ENCODE data around the gene GPC6. TPM values are rescaled to one million over a fixed set of nuclear protein-coding genes. Genes with fewer than 3 reads are reported as not detected.

Gene GPC6
- total and polyA plus RNA-seq, 9 of the 15 experiments (the other 6 are each of a cell fraction or from before 2014, with no cell fraction given), result under 0.01 to 0.20 (median 0.01) TPM; not detected in 4

- FAIRE-seq, result no peak
- Histone ChIP-seq H3K4me3 (no peak overlapping the region), H4K20me1 (replicated peaks; ENCODE audit: control insufficient read depth, insufficient read depth, low read length) (no peaks in the 10 kb centered on the region), H2AFZ (ENCODE audit: low read depth, low read length) (no peak overlapping the region), H3K9ac (ENCODE audit: insufficient read depth in 1 of 2, low read depth in 2 of 2, low read length in 2 of 2) (no peak overlapping the region), H3K27me3 (ENCODE audit: control insufficient read depth in 2 of 2, insufficient read depth in 2 of 2, low read length in 2 of 2) (no peaks in the 10 kb centered on the region), H3K27ac (ENCODE audit: extremely low read depth, low read depth, low read length) (no peak overlapping the region), H3K4me1 (replicated peaks in 1 of 2; ENCODE audit: control insufficient read depth in 2 of 2, insufficient read depth in 2 of 2, low read length in 2 of 2) (no peaks in the 10 kb centered on the region), H3K79me2 (ENCODE audit: control insufficient read depth, insufficient read depth, low read length) (no peaks in the 10 kb centered on the region), H3K9me3 (replicated peaks; ENCODE audit: control insufficient read depth, insufficient read depth, low read depth, low read length) (no peaks in the 10 kb centered on the region), H3K36me3 (ENCODE audit: control insufficient read depth, insufficient read depth, low read length) (no peaks in the 10 kb centered on the region), H3K4me2 (ENCODE audit: insufficient read depth, low read length) (no peak overlapping the region), H3K9me1 (ENCODE audit: control insufficient read depth, insufficient read depth, low read length) (no peaks in the 10 kb centered on the region)
- CTCF ChIA-PET (ENCODE audit: low intra/inter-chr PET ratio), result no interaction called here
- BruUV-seq (replicated peaks), result no TSS peak
- TF ChIP-seq MLLT1 (IDR thresholded peaks at IDR 0.05) (no peak), ZNF717 (CRISPR knock-in tag; IDR thresholded peaks at IDR 0.05) (no peak), PHB (CRISPR knock-in tag; IDR thresholded peaks at IDR 0.05) (no peak)
- DNase-seq (ENCODE audit: extremely low read depth in 1 of 4, low spot score in 3 of 4), result no peak
- intact Hi-C loops (cut with micrococcal nuclease) (no loop called here), in situ Hi-C loops (cut with MboI) (no loop called here)
- no peak for ATAC-seq
- POLR2A ChIA-PET, result no interaction called here
These were observed 1218.2 kb downstream of the GPC6 start for GRCh38 chr13:94444826-94445225.

GRCh38 chr13:94454334-94454733, 1227.7 kb downstream of the GPC6 start:
- ChIA-PET POLR2A (interaction anchor here (1.8 kb wide), 1 partner anchor 10 kb away, joined by 3 read pairs; no protein-coding TSS in a partner anchor), CTCF (ENCODE audit: low intra/inter-chr PET ratio) (no interaction called here)
- ATAC-seq (no peak), DNase-seq (ENCODE audit: extremely low read depth in 1 of 4, low spot score in 3 of 4) (no peak), FAIRE-seq (no peak)
- H3K9ac ChIP-seq (ENCODE audit: insufficient read depth in 1 of 2, low read depth in 2 of 2, low read length in 2 of 2), result no peak overlapping the region
- in situ Hi-C loops (cut with MboI), result no loop called here
- no peaks in the 10 kb centered on the region for H3K9me1 ChIP-seq (ENCODE audit: control insufficient read depth, insufficient read depth, low read length)
- H4K20me1 ChIP-seq (replicated peaks; ENCODE audit: control insufficient read depth, insufficient read depth, low read length), result no peaks in the 10 kb centered on the region
- no TSS peak for BruUV-seq (replicated peaks)
- H3K9me3 ChIP-seq (replicated peaks; ENCODE audit: control insufficient read depth, insufficient read depth, low read depth, low read length), result no peaks in the 10 kb centered on the region
- H2AFZ ChIP-seq (ENCODE audit: low read depth, low read length), result no peak overlapping the region
- no peak overlapping the region for H3K4me2 ChIP-seq (ENCODE audit: insufficient read depth, low read length)
- H3K27me3 ChIP-seq (ENCODE audit: control insufficient read depth in 2 of 2, insufficient read depth in 2 of 2, low read length in 2 of 2), result no peaks in the 10 kb centered on the region
- H3K4me3 ChIP-seq, result no peak overlapping the region
- TF ChIP-seq ATF1 (CRISPR knock-in tag; IDR thresholded peaks at IDR 0.05) (no peak), ATF1 (tag; IDR thresholded peaks at IDR 0.05) (no peak), CGGBP1 (CRISPR knock-in tag; IDR thresholded peaks at IDR 0.05) (no peak)
- no peaks in the 10 kb centered on the region for H3K79me2 ChIP-seq (ENCODE audit: control insufficient read depth, insufficient read depth, low read length)
- H3K27ac ChIP-seq (ENCODE audit: extremely low read depth, low read depth, low read length), result no peak overlapping the region
- no peaks in the 10 kb centered on the region for H3K4me1 ChIP-seq (replicated peaks in 1 of 2; ENCODE audit: control insufficient read depth in 2 of 2, insufficient read depth in 2 of 2, low read length in 2 of 2)
- intact Hi-C loops (cut with micrococcal nuclease), result no loop called here
- H3K36me3 ChIP-seq (ENCODE audit: control insufficient read depth, insufficient read depth, low read length), result no peaks in the 10 kb centered on the region
